Nephron (organoid): ENCODE results near the gene CSMD2.

Source experiments
- H3K27ac Mint-ChIP-seq, 3 experiments: 2 replicates each; pipeline ENCODE4 v1.8.0; 2020; ENCODE audit warnings: mixed read lengths in 3 of 3, mild to moderate bottlenecking in 2 of 3, moderate library complexity in 1 of 3
- H3K27me3 Mint-ChIP-seq: 2 replicates; pipeline ENCODE4 v1.8.0; 2021; ENCODE audit warnings: low read depth, mild to moderate bottlenecking, moderate library complexity, mixed read lengths
- H3K36me3 Mint-ChIP-seq: 2 replicates; pipeline ENCODE4 v1.8.0; 2020; ENCODE audit warnings: low read depth, mixed read lengths
- H3K4me1 Mint-ChIP-seq: 2 replicates; pipeline ENCODE4 v1.8.0; 2020; ENCODE audit warnings: mixed read lengths
- H3K4me3 Mint-ChIP-seq, 3 experiments: 2 replicates each; pipeline ENCODE4 v1.8.0; 2020; ENCODE audit warnings: mild to moderate bottlenecking in 3 of 3, mixed read lengths in 3 of 3, moderate library complexity in 2 of 3
- H3K9me3 Mint-ChIP-seq: 2 replicates; pipeline ENCODE4 v1.8.0; 2020; ENCODE audit warnings: mixed read lengths
- TF ChIP-seq, protein P1 (sequence below), 3 experiments: fragments of 200-600 bp; sonication (generic); IDR thresholded peaks; one replicate each; pipeline ENCODE4 v1.5.0; 2021; ENCODE audit warnings: antibody characterized with exemption in 3 of 3; ENCODE audit not compliant: unreplicated experiment in 3 of 3

Gene CSMD2

DNA sequence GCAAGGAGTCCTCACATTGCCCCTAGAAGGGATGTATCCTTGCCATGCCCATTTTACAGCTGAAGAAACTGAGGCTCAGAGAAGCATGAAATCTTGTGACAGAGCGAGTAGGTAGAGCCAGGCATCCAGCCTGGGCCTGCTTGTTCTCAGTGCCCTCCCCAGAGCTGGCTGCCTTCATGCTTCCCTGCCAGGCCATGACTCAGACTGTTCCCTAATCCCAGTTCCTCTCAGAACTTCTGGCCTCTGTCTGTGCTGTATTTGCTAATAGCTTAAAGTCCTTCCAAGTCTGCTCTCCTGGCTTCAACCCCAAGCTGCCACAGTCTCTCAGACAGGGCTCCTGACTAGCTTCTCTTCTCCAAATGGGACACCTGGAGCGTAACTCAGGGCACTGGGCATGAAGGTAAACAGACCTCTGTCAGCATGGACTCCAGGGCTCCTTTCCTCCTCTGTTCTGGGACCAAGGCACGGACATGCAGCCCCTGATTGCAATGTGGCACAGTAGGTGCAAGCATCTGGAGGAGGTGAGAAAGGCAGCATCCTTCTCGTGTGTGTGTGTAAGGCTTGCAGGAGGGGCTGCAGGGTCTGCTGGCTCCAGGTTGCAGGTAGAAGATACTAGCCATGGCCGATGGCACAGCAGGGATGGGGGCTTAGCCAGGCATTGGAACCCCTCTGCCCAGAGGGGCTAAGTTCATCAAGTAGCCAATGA is 178.5 kb downstream of the CSMD2 start:
- Mint-ChIP-seq H3K27ac (no peak overlapping the region), H3K4me1 (no peaks in the 10 kb centered on the region), H3K4me3 (no peak overlapping the region), H3K36me3 (no peaks in the 10 kb centered on the region), H3K27me3 (peaks cover 23% of the 10 kb centered on the region), H3K9me3 (no peaks in the 10 kb centered on the region)
- TF ChIP-seq, protein P1, sequence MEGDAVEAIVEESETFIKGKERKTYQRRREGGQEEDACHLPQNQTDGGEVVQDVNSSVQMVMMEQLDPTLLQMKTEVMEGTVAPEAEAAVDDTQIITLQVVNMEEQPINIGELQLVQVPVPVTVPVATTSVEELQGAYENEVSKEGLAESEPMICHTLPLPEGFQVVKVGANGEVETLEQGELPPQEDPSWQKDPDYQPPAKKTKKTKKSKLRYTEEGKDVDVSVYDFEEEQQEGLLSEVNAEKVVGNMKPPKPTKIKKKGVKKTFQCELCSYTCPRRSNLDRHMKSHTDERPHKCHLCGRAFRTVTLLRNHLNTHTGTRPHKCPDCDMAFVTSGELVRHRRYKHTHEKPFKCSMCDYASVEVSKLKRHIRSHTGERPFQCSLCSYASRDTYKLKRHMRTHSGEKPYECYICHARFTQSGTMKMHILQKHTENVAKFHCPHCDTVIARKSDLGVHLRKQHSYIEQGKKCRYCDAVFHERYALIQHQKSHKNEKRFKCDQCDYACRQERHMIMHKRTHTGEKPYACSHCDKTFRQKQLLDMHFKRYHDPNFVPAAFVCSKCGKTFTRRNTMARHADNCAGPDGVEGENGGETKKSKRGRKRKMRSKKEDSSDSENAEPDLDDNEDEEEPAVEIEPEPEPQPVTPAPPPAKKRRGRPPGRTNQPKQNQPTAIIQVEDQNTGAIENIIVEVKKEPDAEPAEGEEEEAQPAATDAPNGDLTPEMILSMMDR (IDR thresholded peaks at IDR 0.05; ENCODE audit: unreplicated experiment in 3 of 3): no peak

DNA sequence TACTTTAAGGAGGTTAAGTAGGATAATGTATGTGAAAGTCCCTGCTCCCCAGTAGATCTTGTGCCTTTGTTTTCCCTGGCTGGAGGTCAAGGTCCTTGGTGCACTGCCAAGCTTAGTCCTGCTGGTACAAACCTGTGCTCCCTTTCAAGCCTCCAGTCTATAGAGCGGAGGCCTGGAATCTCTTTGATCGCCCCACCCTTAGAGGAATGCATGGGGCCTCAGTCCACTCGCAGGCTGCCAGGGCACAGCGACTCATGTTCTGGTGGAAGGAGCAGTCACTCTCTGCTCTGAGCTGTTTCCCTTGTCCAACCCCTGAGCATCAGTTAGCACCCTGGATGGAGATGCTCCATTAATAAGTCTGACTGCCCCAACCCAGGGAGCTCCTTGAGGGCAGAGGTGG is 179.4 kb downstream of the CSMD2 start:
- no peak overlapping the region for H3K4me3 Mint-ChIP-seq
- TF ChIP-seq, protein P1 (IDR thresholded peaks at IDR 0.05; ENCODE audit: unreplicated experiment in 3 of 3): no peak
- H3K27me3 Mint-ChIP-seq: peaks cover 23% of the 10 kb centered on the region
- H3K36me3 Mint-ChIP-seq: no peaks in the 10 kb centered on the region
- H3K4me1 Mint-ChIP-seq: no peaks in the 10 kb centered on the region
- H3K9me3 Mint-ChIP-seq: no peaks in the 10 kb centered on the region
- H3K27ac Mint-ChIP-seq: no peak overlapping the region

DNA sequence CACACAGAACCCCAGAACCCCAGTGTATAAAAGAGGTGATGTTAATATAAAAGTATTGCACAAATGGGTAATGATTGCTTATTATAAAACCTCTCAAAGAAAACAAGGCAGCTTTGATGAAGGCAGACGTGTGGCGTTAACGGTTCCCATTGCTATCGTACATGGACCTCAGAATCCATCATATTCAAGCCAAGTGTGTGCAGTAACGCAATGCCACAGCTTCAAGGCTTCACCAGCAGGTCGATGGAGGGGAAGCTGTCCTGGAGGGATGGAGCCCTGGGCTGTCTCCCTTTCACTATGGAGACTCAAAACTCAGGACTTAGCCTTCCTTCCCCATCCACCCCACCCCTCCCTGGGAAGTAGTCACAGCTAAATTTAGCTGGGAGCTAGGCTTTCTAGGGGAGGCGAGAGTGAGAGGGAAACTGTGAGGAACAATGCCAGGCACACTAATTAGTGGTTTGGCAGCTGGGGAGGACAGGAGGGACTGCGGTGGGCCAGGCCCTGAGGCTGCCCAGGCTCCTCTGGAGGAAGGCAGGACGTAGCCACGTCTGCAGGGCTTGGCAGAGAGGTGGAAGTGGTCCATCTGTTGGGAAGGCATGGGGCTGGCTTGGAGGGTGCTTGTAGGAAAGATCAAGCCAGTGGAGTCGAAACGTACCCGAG is 180.0 kb downstream of the CSMD2 start:
- Mint-ChIP-seq H3K4me1 (no peaks in the 10 kb centered on the region), H3K4me3 (no peak overlapping the region), H3K27me3 (peaks cover 24% of the 10 kb centered on the region), H3K36me3 (no peaks in the 10 kb centered on the region), H3K9me3 (no peaks in the 10 kb centered on the region), H3K27ac (no peak overlapping the region)
- TF ChIP-seq, protein P1 (IDR thresholded peaks at IDR 0.05; ENCODE audit: unreplicated experiment in 3 of 3): no peak

DNA sequence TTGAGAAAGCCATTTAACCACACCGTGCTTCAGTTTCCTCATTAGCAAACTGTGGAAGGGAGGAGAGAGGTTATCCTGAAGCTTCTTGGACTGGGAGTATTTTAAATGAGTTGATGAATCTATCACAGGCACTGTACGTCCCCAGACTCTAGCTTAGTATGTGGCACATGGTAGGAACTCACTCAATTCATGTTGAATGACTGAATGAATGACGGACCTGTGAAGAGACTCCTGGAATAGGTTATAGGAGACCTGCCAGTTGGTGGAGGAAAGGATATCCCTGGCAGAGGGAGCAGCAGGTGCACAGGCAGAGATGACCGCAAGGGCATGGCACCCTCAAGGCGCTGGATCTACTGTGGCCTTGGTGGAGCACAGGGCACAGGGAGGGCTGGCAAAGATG is 182.6 kb downstream of the CSMD2 start:
- Mint-ChIP-seq H3K4me3 (no peak overlapping the region), H3K27ac (no peak overlapping the region), H3K36me3 (no peaks in the 10 kb centered on the region), H3K4me1 (no peaks in the 10 kb centered on the region), H3K27me3 (peaks cover 50% of the 10 kb centered on the region), H3K9me3 (no peaks in the 10 kb centered on the region)
- TF ChIP-seq, protein P1 (IDR thresholded peaks at IDR 0.05; ENCODE audit: unreplicated experiment in 3 of 3): no peak

DNA sequence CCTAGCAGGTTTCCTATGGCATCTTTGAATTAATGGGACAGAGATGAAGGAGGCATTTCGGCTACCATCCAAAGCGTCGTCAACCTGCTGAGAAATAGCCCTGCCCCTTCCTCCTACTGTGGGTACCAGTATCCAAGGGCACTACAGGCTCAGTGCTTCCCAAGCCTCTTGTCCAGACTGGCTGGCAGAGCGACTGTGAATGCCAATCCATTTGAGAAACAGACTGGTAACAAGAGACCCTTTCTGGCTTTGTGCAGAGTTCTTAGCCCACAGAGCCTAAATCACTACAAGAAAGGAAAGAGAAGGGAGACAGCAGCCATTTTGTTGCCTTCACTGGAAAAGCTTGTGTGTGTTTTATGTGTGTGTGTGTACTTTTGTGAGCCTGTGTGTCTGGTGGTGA is 185.7 kb downstream of the CSMD2 start:
- H3K4me1 Mint-ChIP-seq: peaks cover under 1% of the 10 kb centered on the region
- H3K9me3 Mint-ChIP-seq: no peaks in the 10 kb centered on the region
- H3K27me3 Mint-ChIP-seq: peaks cover 57% of the 10 kb centered on the region
- TF ChIP-seq, protein P1 (IDR thresholded peaks at IDR 0.05; ENCODE audit: unreplicated experiment in 3 of 3): no peak
- no peaks in the 10 kb centered on the region for H3K36me3 Mint-ChIP-seq
- H3K4me3 Mint-ChIP-seq: no peak overlapping the region
- H3K27ac Mint-ChIP-seq: no peak overlapping the region

DNA sequence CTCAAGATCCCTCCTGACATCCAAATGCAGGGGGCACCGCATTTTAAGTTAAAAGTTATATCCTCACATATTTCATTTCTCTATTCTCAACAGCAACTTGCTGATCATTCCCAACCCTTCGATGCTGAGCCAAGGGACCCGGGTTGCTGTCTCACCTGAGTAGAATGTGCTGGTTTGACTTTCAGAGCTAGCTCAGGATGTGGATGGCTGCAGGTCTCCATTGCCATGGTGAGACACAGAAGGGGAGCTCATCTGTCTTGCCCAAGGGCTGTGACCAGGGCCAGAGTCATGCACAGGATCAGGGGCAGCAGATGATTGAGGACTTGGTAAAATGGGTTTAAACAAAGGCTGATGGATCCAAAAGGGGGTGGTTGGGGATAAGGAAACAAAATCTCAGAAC is 189.1 kb downstream of the CSMD2 start:
- TF ChIP-seq, protein P1 (IDR thresholded peaks at IDR 0.05; ENCODE audit: unreplicated experiment in 3 of 3): no peak
- Mint-ChIP-seq H3K36me3 (no peaks in the 10 kb centered on the region), H3K9me3 (no peaks in the 10 kb centered on the region), H3K4me1 (peaks cover 32% of the 10 kb centered on the region), H3K27ac (no peak overlapping the region), H3K27me3 (peaks cover 50% of the 10 kb centered on the region), H3K4me3 (no peak overlapping the region)
